Stomach (tissue), 4 donors: Measurements from ENCODE around the gene PPP2R2C.

Experiments
- EP300 ChIP-seq: sonication (generic); formaldehyde crosslinking; IDR thresholded peaks from one replicate; pipeline ENCODE4 v1.6.1; 2017; ENCODE audit warnings: antibody characterized with exemption
- POLR2A ChIP-seq, 4 donors: fragments of 450-650 bp; IDR thresholded peaks; one replicate each; pipeline ENCODE4 v1.6.1; 2016; ENCODE audit warnings: antibody characterized with exemption in 4 of 4, control low read depth in 2 of 4, mild to moderate bottlenecking in 1 of 4, moderate library complexity in 1 of 4
- POLR2AphosphoS5 ChIP-seq, 3 donors: sonication (generic); formaldehyde crosslinking; IDR thresholded peaks; one replicate each; pipeline ENCODE4 v1.6.1; 2016; ENCODE audit warnings: antibody characterized with exemption in 3 of 3
- TF ChIP-seq, protein P1 (sequence below), 7 experiments: fragments of 450-650 bp in 4 of 7; fragments of 200-600 bp in 3 of 7; sonication (generic) in 3 of 7; IDR thresholded peaks; one replicate each; pipeline ENCODE4 v1.5.1; 2016 to 2019; ENCODE audit warnings: antibody characterized with exemption in 7 of 7, control low read depth in 2 of 7, mild to moderate bottlenecking in 1 of 7

DNA sequence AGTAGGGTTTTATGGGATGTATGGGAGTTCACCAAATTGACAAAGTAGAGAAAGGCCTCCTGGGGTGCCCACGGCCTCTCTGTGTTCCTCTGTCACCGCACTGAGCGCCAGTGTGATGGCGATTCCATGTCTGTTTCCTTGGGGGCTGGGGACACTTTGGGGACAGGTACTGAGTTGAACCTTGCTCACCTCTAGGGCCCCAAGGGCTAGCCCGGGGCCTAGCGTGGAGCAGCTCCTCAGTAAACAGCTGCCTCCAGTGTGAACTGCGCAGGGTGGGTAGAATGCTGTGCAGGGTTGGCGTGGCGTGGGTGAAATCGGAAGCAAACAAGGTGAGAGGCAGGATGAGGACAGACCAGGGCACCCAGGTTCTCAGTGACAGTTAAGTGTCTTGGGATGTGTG lies 97.8 kb downstream of the PPP2R2C start:
- TF ChIP-seq, protein P1, sequence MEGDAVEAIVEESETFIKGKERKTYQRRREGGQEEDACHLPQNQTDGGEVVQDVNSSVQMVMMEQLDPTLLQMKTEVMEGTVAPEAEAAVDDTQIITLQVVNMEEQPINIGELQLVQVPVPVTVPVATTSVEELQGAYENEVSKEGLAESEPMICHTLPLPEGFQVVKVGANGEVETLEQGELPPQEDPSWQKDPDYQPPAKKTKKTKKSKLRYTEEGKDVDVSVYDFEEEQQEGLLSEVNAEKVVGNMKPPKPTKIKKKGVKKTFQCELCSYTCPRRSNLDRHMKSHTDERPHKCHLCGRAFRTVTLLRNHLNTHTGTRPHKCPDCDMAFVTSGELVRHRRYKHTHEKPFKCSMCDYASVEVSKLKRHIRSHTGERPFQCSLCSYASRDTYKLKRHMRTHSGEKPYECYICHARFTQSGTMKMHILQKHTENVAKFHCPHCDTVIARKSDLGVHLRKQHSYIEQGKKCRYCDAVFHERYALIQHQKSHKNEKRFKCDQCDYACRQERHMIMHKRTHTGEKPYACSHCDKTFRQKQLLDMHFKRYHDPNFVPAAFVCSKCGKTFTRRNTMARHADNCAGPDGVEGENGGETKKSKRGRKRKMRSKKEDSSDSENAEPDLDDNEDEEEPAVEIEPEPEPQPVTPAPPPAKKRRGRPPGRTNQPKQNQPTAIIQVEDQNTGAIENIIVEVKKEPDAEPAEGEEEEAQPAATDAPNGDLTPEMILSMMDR (IDR thresholded peaks at IDR 0.05), result no peak
- TF ChIP-seq EP300, result no peak
- no peak for TF ChIP-seq POLR2AphosphoS5 (IDR thresholded peaks at IDR 0.05)
- no peak for TF ChIP-seq POLR2A (IDR thresholded peaks at IDR 0.05)
